ENCODE measurements around the gene PET100.

- no peak for TF ChIP-seq CTCF (IDR thresholded peaks at IDR 0.05)
- no peak for TF ChIP-seq POLR2A (IDR thresholded peaks at IDR 0.05)
Measured at GRCh38 chr19:7639863-7640348, 10.3 kb downstream of the PET100 start.

Data from heart left ventricle (tissue), 13 donors.